ENCODE data around the gene MAP3K2.
A peak's percentile ranks its signal among the peaks of the same experiment; 100 is the strongest.

The MAP3K2 gene

GRCh38 chr2:127387655-127388422 lies at the start of gene MAP3K2:
Gene MAP3K2, minus strand, starts transcription at chr2:127387975. Its CDS starts 44,846 bp downstream, at chr2:127343129.
- peak; percentile 83 for DNase-seq

- no peak for DNase-seq
Measured at GRCh38 chr2:127437056-127437455, 49.3 kb upstream of the MAP3K2 start.

- DNase-seq, result no peak
Measured at GRCh38 chr2:127434515-127434914, 46.7 kb upstream of the MAP3K2 start.

- DNase-seq, result no peak
Measured at GRCh38 chr2:127431408-127432023, 43.7 kb upstream of the MAP3K2 start.

- no peak for DNase-seq
Measured at GRCh38 chr2:127429844-127430425, 42.2 kb upstream of the MAP3K2 start.

- no peak for DNase-seq
Measured at GRCh38 chr2:127429291-127429690, 41.5 kb upstream of the MAP3K2 start.

GRCh38 chr2:127428815-127429109 lies 41.0 kb upstream of the MAP3K2 start:
- DNase-seq, result no peak

GRCh38 chr2:127428057-127428814 lies 40.5 kb upstream of the MAP3K2 start:
- DNase-seq, result no peak

- DNase-seq, result no peak
Measured at GRCh38 chr2:127427376-127428056, 39.7 kb upstream of the MAP3K2 start.

- no peak for DNase-seq
Measured at GRCh38 chr2:127426501-127427354, 39.0 kb upstream of the MAP3K2 start.

GRCh38 chr2:127425540-127426490 lies 38.0 kb upstream of the MAP3K2 start:
- DNase-seq, result no peak

- no peak for DNase-seq
Measured at GRCh38 chr2:127424598-127425520, 37.1 kb upstream of the MAP3K2 start.

- DNase-seq, result no peak
Measured at GRCh38 chr2:127423880-127424279, 36.1 kb upstream of the MAP3K2 start.

- DNase-seq, result peak; percentile 38
Measured at GRCh38 chr2:127423478-127423843, 35.7 kb upstream of the MAP3K2 start.

- no peak for DNase-seq
Measured at GRCh38 chr2:127422559-127423477, 35.0 kb upstream of the MAP3K2 start.

GRCh38 chr2:127421871-127422558 lies 34.2 kb upstream of the MAP3K2 start:
- DNase-seq, result no peak

- no peak for DNase-seq
Measured at GRCh38 chr2:127421116-127421800, 33.5 kb upstream of the MAP3K2 start.

Data from DMS153 (cell line).